WTC11 (cell line): Measurements from ENCODE around the gene ATOSB.

Source experiments
- CBFB ChIP-seq: sonication (generic); formaldehyde crosslinking; IDR thresholded peaks from 2 replicates; pipeline ENCODE4 v1.8.1; 2022; ENCODE audit warnings: mild to moderate bottlenecking, low read depth, missing genetic modification reagents
- CREB1 ChIP-seq: sonication (generic); formaldehyde crosslinking; IDR thresholded peaks from 2 replicates; pipeline ENCODE4 v1.8.0; 2023; ENCODE audit warnings: mild to moderate bottlenecking, missing genetic modification reagents
- CTCF ChIP-seq: fragments of 200-600 bp; IDR thresholded peaks from 2 replicates; pipeline ENCODE4 v1.8.0; 2022; ENCODE audit warnings: antibody characterized with exemption
- ERG ChIP-seq: fragments of 250-450 bp; sonication (Bioruptor Pico); IDR thresholded peaks from 2 replicates; pipeline ENCODE4 v1.8.0; 2021; ENCODE audit warnings: mild to moderate bottlenecking
- FOXJ3 ChIP-seq: sonication (generic); formaldehyde crosslinking; IDR thresholded peaks from 2 replicates; pipeline ENCODE4 v1.9.0; 2021; ENCODE audit warnings: missing genetic modification reagents, mild to moderate bottlenecking, borderline replicate concordance
- JUN ChIP-seq: sonication (generic); formaldehyde crosslinking; IDR thresholded peaks from 2 replicates; pipeline ENCODE4 v1.8.0; 2023; ENCODE audit warnings: mild to moderate bottlenecking, missing genetic modification reagents
- NFYB ChIP-seq: sonication (generic); formaldehyde crosslinking; conservative IDR thresholded peaks from 2 replicates; pipeline ENCODE4 v1.8.0; 2022; ENCODE audit warnings: low read depth, missing genetic modification reagents
- SMAD4 ChIP-seq: sonication (generic); formaldehyde crosslinking; IDR thresholded peaks from 2 replicates; pipeline ENCODE4 v1.8.0; 2022; ENCODE audit warnings: mild to moderate bottlenecking, missing genetic modification reagents
- ZNF423 ChIP-seq: fragments of 250-450 bp; sonication (Bioruptor Pico); IDR thresholded peaks from 2 replicates; pipeline ENCODE4 v2.1.2; 2022; ENCODE audit warnings: mild to moderate bottlenecking, moderate library complexity

DNA sequence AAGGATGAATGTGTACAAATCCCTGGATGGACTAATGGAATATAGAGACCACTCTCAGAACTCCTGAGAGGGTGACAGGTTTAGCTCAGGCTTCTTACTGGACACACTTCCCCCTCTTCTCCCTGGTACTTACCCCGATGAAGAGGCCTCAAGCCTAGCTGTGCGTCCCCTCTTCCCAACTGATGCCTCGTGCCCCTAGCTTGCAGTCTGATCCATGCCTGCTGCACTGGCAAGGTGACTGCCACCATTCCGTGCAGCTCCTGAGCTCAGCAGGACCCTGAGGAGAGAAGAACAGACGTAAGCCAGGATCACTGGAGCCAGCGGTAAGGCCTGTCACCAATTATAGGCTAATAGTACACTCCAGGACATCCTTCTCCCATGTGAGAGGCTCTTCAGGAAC lies 7.2 kb downstream of the ATOSB start:
- TF ChIP-seq CTCF (no peak), SMAD4 (CRISPR knock-in tag) (no peak), NFYB (CRISPR knock-in tag) (no peak), FOXJ3 (CRISPR knock-in tag) (no peak), CREB1 (CRISPR knock-in tag) (no peak), CBFB (CRISPR knock-in tag) (no peak), JUN (no peak), ERG (CRISPR knock-in tag) (no peak), ZNF423 (CRISPR knock-in tag) (no peak)
